T-helper 2 cell treated with Interferon-gamma antibody and Interleukin-4, amounts not matched to agents 5 μg/mL and 100 μg/mL, for 36 hours (primary cell): ENCODE results near the gene SPIN1.
"Not testable (repeated sequence)": the region's sequence is repeated elsewhere in the genome, so short reads cannot be mapped to it uniquely, and the experiment has no call there.

ENCODE experiments used
- DNase-seq: peaks from one replicate; pipeline ENCODE4 v3.0.0; 2021; ENCODE audit warnings: low spot score
- H3K27ac Mint-ChIP-seq: one replicate; pipeline ENCODE4 v1.8.0; 2021; ENCODE audit warnings: mild to moderate bottlenecking, mixed read lengths
- H3K27me3 Mint-ChIP-seq: one replicate; pipeline ENCODE4 v1.8.0; 2021; ENCODE audit warnings: low read depth, mixed read lengths
- H3K36me3 Mint-ChIP-seq: one replicate; pipeline ENCODE4 v1.8.0; 2021; ENCODE audit warnings: low read depth, mixed read lengths
- H3K4me1 Mint-ChIP-seq: one replicate; pipeline ENCODE4 v1.8.0; 2021; ENCODE audit warnings: low read depth, mixed read lengths
- H3K4me3 Mint-ChIP-seq: one replicate; pipeline ENCODE4 v1.8.0; 2022; ENCODE audit warnings: mild to moderate bottlenecking, moderate library complexity, mixed read lengths
- H3K9me3 Mint-ChIP-seq: one replicate; pipeline ENCODE4 v1.8.0; 2021; ENCODE audit warnings: mixed read lengths

Gene SPIN1

GRCh38 chr9:88378317-88378716 lies 9.9 kb upstream of the SPIN1 start:
- no peak for DNase-seq
- Mint-ChIP-seq H3K36me3 (no peaks in the 10 kb centered on the region), H3K9me3 (peaks cover 6% of the 10 kb centered on the region)

DNA sequence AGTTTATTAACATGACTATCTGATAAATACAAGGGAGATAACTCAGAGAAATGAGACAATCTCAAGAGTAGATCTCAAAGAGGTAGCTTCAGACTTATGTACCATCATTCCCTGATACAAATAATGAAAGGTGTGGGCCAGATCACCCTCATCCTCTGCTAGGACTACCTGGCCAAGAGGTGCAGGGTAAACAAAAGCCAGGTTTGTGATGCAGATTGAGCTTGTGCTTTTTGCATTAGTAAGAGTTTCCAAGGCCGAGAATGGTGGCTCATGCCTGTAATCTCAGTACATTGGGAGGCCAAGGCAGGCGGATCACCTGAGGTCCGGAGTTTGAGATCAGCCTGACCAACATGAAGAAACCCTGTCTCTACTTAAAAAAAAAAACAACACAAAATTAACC lies 8.9 kb upstream of the SPIN1 start:
- peaks cover 13% of the 10 kb centered on the region for H3K27me3 Mint-ChIP-seq
- H3K27ac Mint-ChIP-seq = no peak overlapping the region
- H3K36me3 Mint-ChIP-seq = no peaks in the 10 kb centered on the region
- H3K4me1 Mint-ChIP-seq = peaks cover 2% of the 10 kb centered on the region
- DNase-seq = no peak
- peaks cover under 1% of the 10 kb centered on the region for H3K9me3 Mint-ChIP-seq
- no peak overlapping the region for H3K4me3 Mint-ChIP-seq

More at GRCh38 chr9:88378317-88378716, 9.9 kb upstream of the SPIN1 start:
- no peak overlapping the region for H3K27ac Mint-ChIP-seq
- no peak overlapping the region for H3K4me3 Mint-ChIP-seq
- peaks cover 18% of the 10 kb centered on the region for H3K27me3 Mint-ChIP-seq
- peaks cover 2% of the 10 kb centered on the region for H3K4me1 Mint-ChIP-seq

DNA sequence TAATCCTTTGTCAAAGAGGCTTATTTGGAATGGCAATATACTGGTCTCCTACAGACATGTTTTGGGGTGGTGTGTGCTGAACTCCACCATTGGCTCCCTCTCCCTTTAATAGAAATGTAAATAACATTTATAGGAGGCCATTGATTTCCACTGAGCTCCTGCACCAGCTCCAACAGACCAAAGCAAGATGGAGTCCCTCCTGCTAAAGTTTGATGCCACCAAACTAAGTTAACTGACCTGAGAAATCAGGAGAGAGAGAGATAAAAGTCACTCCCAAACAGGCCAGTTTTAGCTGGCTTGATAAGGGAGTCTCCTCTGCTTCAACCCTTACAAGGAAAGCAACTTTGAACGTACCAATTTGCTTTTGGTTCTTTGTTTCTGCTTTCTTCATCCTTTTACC lies 8.1 kb upstream of the SPIN1 start:
- Mint-ChIP-seq H3K9me3 (no peaks in the 10 kb centered on the region), H3K27me3 (peaks cover 12% of the 10 kb centered on the region), H3K36me3 (no peaks in the 10 kb centered on the region), H3K27ac (no peak overlapping the region), H3K4me1 (peaks cover 2% of the 10 kb centered on the region), H3K4me3 (no peak overlapping the region)
- no peak for DNase-seq

- DNase-seq, H3K36me3 Mint-ChIP-seq, H3K27ac Mint-ChIP-seq, H3K4me1 Mint-ChIP-seq, H3K4me3 Mint-ChIP-seq, H3K9me3 Mint-ChIP-seq: not testable (repeated sequence)
- H3K27me3 Mint-ChIP-seq = peaks cover 12% of the 10 kb centered on the region
Observed at GRCh38 chr9:88381322-88381721, 6.9 kb upstream of the SPIN1 start.

DNA sequence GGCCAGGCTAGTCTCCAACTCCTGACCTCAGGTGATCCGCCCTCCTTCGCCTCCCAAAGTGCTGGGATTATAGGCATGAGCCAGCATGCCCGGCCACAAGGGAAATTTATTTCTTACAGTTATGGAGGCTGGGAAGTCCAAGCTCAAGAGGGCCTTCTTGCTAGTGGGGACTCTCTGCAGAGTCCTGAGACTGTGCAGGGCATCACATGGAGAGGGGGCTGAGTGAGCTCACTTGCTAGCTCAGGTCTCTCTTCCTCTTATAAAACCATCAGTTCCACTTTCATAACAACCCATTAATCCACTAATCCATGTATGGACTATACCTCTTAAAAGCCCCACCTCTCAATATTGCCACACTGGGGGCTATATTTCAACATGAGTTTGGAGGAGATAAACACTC lies 5.1 kb upstream of the SPIN1 start:
- H3K4me1 Mint-ChIP-seq = peaks cover 11% of the 10 kb centered on the region
- H3K36me3 Mint-ChIP-seq = no peaks in the 10 kb centered on the region
- no peak for DNase-seq
- no peak overlapping the region for H3K4me3 Mint-ChIP-seq
- no peaks in the 10 kb centered on the region for H3K9me3 Mint-ChIP-seq
- H3K27ac Mint-ChIP-seq = no peak overlapping the region
- peaks cover 10% of the 10 kb centered on the region for H3K27me3 Mint-ChIP-seq

- H3K4me1 Mint-ChIP-seq = peaks cover 23% of the 10 kb centered on the region
- H3K4me3 Mint-ChIP-seq, H3K27me3 Mint-ChIP-seq, DNase-seq, H3K27ac Mint-ChIP-seq, H3K9me3 Mint-ChIP-seq, H3K36me3 Mint-ChIP-seq: not testable (repeated sequence)
Observed at GRCh38 chr9:88386137-88386536, 2.1 kb upstream of the SPIN1 start.

- Mint-ChIP-seq H3K27me3 (no peaks in the 10 kb centered on the region), H3K27ac (peak overlapping the region; percentile 82), H3K4me1 (peaks cover 28% of the 10 kb centered on the region), H3K36me3 (peaks cover 6% of the 10 kb centered on the region), H3K4me3 (peak overlapping the region; percentile 84), H3K9me3 (no peaks in the 10 kb centered on the region)
- peak; percentile 7 for DNase-seq
Observed at GRCh38 chr9:88387036-88387551, 1.1 kb upstream of the SPIN1 start.

DNA sequence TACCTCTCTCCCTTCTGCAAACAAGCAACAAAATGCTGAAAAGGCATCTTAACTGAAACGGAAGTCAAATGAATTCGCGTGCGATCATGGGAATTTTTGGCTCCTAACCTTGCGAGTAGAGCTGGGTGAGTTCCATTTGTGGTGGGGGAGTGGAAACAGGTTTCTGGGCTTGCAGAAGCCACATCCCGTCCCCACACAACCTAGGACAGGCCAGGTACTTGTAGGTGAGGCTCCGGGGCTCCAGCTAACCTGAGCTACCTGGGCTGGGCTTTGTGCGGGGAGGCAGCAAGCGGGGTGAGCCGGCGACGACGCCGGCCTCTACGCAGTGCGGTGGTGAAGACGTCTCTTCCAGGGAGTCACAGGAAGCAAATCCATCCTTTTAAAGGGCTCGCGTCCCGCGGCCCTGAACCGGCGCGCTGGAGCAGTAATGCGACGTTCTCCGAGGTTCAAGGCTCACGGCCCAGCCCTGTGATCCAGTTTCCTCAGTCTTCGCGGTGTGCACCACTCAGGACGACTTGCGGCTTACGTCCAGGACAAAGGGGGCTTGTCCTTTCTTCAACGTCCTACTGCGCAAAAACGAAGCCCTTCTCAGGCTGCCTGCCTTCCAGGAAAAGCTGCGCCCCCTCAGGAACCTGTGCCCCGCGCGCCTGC lies 567 bp upstream of the SPIN1 start:
- Mint-ChIP-seq H3K4me1 (peaks cover 28% of the 10 kb centered on the region), H3K36me3 (peaks cover 8% of the 10 kb centered on the region), H3K9me3 (no peaks in the 10 kb centered on the region)

GRCh38 chr9:88388886-88389605 lies 802 bp downstream of the SPIN1 start:
- H3K9me3 Mint-ChIP-seq = no peaks in the 10 kb centered on the region
- H3K4me3 Mint-ChIP-seq = peak overlapping the region; percentile 93
- peaks cover 9% of the 10 kb centered on the region for H3K36me3 Mint-ChIP-seq
- no peaks in the 10 kb centered on the region for H3K27me3 Mint-ChIP-seq
- peaks cover 28% of the 10 kb centered on the region for H3K4me1 Mint-ChIP-seq
- H3K27ac Mint-ChIP-seq = peak overlapping the region; percentile 89
- peak; percentile 50 for DNase-seq

More for the DNA sequence above, 567 bp upstream of the SPIN1 start:
- H3K27me3 Mint-ChIP-seq = no peaks in the 10 kb centered on the region
- DNase-seq = peak; percentile 15
- H3K27ac Mint-ChIP-seq = peak overlapping the region; percentile 82
- peak overlapping the region; percentile 84 for H3K4me3 Mint-ChIP-seq

DNA sequence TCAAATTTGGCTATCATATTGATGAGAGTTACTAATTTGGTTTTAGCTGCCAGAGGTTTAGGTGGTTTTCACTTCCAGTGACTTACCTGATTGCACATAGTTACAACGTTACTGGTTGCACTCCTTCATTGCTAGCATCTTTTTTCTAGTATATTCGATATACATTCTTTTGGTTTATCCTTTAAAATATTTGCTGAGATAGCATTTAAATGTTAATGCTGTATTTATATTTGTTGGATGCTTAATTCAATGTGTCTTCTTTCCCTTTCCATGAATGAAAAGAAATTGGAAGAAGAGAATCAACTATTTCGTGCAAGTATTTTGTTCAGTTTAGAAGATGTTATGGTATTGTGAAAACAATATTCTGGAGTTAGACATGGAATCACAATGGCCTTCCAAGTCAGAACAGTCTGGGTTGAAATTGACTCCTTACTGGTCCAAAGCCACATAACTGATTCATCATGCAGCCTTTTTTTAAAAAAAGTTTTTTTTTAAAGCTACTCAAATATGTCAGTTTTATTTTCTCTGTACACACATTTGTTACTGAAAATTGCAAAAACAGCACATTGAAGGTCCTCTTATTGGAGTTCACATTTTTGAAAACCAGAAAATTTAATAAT lies 2.2 kb downstream of the SPIN1 start:
- Mint-ChIP-seq H3K27ac (no peak overlapping the region), H3K27me3 (no peaks in the 10 kb centered on the region), H3K4me3 (peak overlapping the region; percentile 5), H3K4me1 (peaks cover 28% of the 10 kb centered on the region), H3K9me3 (no peaks in the 10 kb centered on the region), H3K36me3 (peaks cover 14% of the 10 kb centered on the region)
- DNase-seq = no peak

GRCh38 chr9:88391236-88391635 lies 3.0 kb downstream of the SPIN1 start:
- Mint-ChIP-seq H3K36me3 (peaks cover 14% of the 10 kb centered on the region), H3K27me3 (no peaks in the 10 kb centered on the region), H3K9me3 (no peaks in the 10 kb centered on the region), H3K4me1 (peaks cover 28% of the 10 kb centered on the region), H3K4me3 (no peak overlapping the region), H3K27ac (no peak overlapping the region)
- DNase-seq = no peak

- H3K36me3 Mint-ChIP-seq = peaks cover 14% of the 10 kb centered on the region
- H3K4me1 Mint-ChIP-seq = peaks cover 28% of the 10 kb centered on the region
- DNase-seq = no peak
- no peaks in the 10 kb centered on the region for H3K9me3 Mint-ChIP-seq
- H3K4me3 Mint-ChIP-seq = no peak overlapping the region
- H3K27me3 Mint-ChIP-seq = no peaks in the 10 kb centered on the region
- no peak overlapping the region for H3K27ac Mint-ChIP-seq
Observed at GRCh38 chr9:88391921-88392320, 3.7 kb downstream of the SPIN1 start.

DNA sequence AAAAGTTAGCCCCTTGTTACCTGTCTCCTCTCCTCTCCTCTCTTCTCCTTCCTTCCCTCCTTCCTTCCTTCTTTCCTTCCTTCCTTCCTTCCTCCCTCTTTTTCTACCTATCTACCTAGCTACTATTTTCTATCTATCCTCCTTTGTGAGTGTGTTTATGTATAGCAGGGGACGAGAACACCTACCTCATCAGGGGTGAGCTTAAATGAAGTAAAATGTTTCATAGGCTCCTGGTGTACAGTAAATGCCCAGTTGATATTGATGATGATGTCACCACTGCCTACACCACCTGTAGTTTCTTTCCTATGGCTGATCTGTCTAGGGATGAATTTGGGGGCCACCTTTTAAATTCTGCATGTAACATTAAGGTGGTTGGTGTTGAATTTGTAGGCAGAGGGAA lies 4.3 kb downstream of the SPIN1 start:
- H3K27ac Mint-ChIP-seq = no peak overlapping the region
- peaks cover 22% of the 10 kb centered on the region for H3K4me1 Mint-ChIP-seq
- H3K36me3 Mint-ChIP-seq = peaks cover 14% of the 10 kb centered on the region
- no peak for DNase-seq
- no peaks in the 10 kb centered on the region for H3K9me3 Mint-ChIP-seq
- no peaks in the 10 kb centered on the region for H3K27me3 Mint-ChIP-seq
- H3K4me3 Mint-ChIP-seq = no peak overlapping the region
